Measurements from ENCODE around the gene BGLAP.

- no peak for TF ChIP-seq CTCF (conservative IDR thresholded peaks at IDR 0.05; ENCODE audit: low read length)
- TF ChIP-seq EZH2phosphoT487 (IDR thresholded peaks at IDR 0.05; ENCODE audit: borderline replicate concordance) = no peak
Observed at GRCh38 chr1:156203331-156203730, 38.7 kb upstream of the BGLAP start.

Data from Loucy (cell line).